ENCODE results near the gene TRMT61B.

The TRMT61B gene

DNA sequence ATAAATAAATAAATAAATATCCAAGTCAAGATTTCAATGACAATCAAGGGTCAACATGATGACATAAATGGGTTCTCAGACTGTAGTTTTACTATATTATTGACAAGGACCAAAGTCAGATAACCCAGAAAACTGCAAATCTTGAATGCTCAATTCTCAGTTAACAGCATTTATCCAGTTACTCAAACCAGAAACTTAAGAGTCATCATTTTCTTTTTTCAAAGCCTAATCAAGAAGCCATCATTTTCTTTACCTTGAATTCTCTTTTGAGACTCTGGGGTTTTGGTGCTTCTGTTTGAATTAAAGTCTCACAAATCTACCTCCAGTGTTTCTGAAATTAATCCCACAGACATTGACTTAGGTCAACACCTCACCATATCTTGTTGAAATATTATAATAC, 14.1 kb downstream of the TRMT61B start:
- DNase-seq (ENCODE audit: low spot score) = no peak

DNA sequence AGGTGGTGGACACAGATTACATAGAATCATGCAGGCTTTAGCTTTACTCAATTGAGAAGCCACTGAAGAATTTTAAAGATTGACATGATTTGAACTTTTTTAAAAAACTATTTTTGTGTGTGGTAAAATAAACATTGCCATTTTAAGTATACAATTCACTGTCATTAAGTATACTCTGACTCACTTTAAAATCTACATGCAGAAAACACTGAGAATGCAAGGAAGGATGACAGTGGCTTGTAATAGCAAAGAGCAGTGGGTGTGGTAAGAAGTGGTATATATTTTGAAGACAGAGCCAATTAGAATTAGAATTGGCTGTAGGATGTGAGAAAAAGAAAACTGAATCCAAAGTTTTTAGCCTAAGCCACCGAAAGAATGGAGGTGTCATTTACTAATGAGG, 14.9 kb downstream of the TRMT61B start:
- DNase-seq (ENCODE audit: low spot score) = no peak

DNA sequence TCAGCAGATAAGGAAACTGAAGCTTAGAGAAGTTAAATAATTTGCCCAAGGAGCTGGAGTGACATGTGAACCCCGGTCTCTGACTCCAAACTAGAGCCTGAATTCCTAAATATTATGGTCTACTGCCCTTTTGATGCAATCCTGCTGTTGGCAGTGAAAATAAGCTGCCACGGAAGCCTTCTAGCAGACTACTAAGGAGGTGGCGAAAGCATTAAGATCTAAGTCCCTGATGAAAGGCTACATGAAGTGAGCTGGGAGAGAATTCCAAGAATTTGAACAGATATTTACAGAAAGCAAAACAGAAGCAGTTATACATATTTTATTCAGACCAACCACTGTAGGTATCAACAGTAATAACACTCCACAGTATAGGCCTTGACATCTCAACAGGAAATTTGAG, 28.1 kb downstream of the TRMT61B start:
- no peak for DNase-seq (ENCODE audit: low spot score)

DNA sequence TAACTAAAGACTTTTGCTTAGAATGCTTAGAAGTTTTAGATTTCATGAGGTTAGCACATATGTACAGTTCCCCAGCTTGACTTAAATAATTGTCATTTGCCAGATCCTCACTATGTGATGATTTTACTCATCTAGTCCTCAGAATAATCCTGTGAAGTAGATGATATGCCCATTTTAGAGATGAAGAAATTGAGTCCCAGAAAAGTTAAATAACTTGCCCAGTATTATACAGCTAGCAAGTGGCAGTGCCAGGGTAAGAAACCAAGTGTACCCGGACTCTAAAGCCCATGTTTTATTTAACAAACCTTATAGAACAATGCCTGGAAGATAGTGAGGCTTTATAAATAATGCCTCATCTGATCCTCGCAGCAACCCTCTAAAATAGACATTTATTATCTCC, 31.1 kb downstream of the TRMT61B start:
- DNase-seq (ENCODE audit: low spot score) = no peak

DNA sequence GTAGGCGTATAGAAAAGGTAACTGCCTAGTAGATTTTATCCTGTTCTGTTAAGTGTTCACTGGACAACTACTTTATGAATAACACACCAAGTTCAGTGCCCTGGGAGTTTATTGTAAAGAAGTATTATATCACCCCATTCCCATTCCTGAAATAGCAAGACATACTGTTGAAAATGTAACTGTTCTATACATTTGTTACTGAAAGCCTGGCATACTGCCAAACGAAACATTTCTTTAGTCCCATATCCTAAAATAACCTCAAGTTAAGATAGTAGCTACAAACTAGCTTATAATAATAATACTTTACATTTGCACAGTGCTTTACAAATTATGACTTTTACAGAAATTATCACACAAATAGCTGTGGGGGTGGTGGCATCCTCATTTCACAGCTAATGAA, 34.3 kb downstream of the TRMT61B start:
- DNase-seq (ENCODE audit: low spot score) = no peak

DNA sequence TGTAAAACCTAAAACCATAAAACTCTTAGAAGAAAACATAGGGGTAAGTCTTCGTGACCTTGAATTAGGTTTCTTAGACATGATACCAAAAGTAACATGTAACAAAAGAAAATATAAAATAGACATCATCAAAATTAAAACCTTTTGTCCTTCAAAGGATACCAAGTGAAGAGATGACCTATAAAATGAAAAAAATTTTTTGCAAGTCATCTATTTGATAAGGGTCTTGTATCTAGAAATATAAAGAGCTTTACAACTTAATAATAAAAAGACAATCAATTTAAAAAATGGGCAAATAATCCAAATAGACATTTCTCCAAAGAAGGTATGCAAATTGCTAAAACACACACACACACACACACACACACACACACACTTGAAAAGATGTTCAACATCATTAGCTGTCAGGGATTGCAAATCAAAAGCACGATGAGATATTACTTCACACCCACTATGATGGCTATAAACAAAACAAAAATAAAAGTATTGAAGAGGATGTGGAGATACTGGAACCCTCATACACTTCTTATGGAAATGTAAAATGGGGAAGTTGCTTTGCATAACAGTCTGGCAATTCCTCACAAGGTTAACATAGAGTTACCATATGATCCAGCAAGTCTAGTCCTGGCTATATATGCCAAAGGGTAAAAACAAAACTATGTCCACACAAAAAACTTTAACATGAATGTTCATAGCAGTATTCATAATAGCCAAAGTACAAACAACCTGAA, 36.2 kb downstream of the TRMT61B start:
- DNase-seq (ENCODE audit: low spot score) = no peak

DNA sequence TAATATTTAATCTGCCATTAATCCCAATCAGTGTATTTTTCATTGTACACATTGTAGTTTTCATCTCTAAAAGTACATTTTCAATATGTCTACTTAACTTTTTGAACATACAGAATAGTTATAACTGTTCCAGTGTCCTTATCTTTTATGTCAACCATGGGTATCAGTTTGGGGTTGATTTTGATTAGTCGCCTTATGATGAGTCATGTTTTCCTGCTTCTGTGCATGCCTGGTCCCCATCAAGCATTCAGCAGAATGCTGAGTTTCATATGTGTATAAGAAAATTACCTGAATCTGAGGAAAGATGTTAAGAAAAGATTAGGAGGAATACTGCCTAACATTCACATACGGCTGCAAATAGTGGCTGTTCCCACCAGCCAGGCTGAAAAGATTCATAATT, 41.7 kb downstream of the TRMT61B start:
- no peak for DNase-seq (ENCODE audit: low spot score)

DNA sequence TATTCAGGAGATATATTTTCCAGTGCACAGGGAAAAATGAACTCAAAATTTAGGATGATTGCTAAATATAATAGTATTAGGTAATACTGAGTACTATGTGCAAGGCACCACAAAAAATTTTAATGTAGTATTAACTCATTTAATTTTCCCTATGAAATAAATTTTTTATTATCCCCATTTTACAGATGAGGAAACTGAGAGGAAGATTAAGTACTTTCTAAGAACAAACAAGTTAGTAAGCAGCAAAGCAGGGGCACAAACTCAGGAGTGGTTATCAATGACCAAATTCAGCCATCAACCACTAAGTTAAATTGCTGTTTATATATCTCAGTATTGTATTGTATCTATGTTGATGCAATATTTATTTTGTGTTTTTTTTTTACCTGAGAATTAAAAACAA, 45.2 kb downstream of the TRMT61B start:
- no peak for DNase-seq (ENCODE audit: low spot score)

DNA sequence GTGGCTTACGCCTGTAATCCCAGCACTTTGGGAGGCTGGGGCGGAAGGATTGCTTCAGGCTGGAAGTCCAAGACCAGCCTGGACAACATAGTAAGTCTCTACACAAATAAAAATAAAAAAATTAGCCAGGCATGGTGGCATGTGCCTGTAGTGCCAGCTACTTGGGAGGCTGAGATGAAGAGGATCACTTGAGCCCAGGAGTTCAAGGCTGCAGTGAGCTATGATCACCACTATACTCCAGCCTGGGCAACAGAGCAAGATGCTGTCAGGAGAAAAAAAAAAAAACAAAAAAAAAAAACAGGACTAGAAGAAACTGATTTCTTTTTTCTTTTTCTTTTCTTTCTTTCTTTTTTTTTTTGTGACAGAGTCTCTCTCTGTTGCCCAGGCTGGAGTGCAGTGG, 45.9 kb downstream of the TRMT61B start:
- no peak for DNase-seq (ENCODE audit: low spot score)

DNA sequence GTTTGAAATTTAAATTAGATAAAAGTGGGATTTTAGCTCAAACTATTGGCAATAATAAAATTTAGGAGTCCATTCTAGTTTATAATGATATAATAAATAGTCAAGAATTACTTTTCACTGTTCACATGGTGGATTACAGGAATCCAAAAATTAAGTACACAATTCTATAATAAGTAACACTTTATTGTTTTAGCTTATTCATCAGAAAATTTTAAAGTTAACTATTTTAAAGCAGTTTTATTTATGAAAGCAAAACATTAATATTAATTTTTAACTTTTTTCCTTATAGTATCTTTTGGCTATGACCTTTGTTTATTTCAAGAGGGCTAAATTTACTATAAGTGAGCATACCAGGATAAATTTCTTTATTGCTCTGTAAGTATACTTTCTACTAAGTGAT, 48.1 kb downstream of the TRMT61B start:
- DNase-seq (ENCODE audit: low spot score) = no peak

DNA sequence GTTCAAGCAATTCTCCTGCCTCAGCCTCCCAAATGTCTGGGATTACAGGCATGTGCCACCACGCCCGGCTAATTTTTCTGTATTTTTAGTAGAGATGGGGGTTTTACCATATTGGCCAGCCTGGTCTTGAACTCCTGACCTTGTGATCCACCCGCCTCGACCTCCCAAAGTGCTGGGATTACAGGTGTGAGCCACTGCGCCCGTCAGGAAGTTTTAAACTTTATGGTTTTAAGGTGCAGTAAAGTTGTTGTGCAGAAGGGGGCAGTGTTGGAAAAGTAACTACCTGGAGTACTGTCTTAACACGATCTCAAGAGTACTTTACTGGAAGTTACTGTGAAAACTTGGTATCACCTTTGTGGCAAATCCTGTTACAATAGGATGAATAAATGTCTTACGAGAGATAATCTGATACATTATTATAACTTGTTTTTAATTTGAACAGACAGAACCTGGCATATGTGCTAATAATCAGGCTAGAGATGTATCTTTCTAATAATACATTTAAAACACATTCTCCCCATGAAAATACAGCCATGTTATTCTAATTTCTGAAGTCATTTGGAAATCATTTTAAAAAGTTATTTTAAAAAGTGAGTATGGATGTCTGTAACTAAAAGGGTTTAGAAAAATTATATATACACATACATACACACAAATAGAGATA, 48.7 kb downstream of the TRMT61B start:
- peak; percentile 36 for DNase-seq (ENCODE audit: low spot score)

DNA sequence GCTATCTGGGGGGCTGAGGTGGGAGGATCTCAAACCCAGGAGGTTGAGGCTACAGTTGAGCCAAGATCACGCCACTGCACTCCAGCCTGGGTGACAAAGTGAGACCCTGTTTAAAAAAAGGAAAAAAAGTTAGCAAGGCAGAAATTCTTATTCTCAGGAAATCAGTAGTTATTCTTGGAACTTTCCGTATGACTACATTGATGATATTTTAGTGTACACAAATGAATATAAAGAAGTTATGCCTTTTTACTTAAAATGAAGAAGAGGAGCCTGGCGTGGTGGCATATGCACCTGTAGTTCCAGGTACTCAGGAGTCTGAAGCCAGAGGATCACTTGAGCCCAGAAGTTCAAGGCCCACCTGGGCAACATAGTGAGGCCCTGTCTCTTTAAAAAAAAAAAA, 52.1 kb downstream of the TRMT61B start:
- DNase-seq (ENCODE audit: low spot score) = no peak

DNA sequence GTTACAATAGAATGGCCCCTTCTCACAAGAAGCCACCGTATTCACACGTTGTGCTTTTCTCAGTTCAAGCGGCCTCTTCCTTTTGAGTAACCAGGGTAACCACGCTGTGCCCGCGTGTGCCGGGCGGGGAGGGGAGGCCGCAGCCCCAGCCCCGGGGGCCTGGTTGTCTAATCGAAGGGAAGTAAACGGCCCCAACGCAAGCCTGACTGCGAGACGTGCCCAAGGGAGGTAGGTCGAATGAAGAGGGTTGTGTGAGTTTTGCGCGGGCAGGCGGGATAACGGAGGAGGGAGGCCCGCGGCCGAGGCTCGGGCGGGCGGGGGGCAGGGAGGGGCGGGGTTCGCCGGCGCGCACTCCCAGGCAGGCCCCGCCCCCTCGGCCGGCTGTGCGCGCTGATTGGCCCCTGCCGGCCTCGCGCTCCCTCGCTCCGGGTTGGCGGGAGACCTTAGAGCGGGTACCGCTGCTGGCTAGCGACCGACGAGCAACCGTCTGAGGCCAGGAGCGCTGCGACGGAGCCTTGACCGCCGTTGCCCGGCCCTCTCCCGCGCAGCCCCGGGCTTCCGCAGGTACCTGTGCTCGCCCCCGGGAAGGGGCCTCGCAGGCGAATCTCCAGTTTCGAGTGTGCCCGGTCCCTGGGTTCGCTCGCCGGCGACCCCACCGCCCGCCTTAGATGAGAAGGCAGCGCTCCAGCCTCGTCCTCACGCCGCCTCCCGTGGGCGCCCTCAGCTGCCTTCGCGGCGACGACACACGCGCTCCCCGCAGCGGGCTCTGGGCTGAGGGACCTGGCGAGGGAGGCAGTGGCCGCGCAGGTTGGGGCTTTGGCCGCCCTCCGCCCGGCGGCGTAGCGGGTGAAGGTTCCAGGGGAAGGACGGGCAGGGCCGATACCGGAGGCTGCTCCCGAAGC, 59.5 kb downstream of the TRMT61B start, which contains the start of gene SPDYA:
SPDYA (plus strand) TSS at position 451 of the 902 bp plus-strand sequence. CDS start 5,181 bp downstream, outside the sequence.
- DNase-seq (ENCODE audit: low spot score) = no peak

DNA sequence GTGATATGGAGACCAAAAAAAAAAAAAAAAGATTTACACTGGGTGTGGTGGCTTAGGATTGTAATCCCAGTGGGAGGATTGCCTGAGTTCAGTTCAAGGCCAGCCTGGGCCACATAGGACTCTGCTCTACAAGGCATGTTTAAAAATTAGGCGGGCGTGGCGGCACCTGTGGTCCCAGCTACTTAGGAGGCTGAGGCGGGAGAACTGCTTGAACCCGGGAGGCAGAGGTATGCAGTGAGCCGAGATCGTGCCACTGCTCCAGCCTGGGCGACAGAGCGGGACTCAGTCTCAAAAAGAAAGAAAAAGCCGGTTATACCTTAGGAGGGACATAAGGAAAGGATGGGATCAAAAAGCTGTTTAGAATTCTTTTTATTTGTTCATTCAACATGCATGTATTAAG, 60.2 kb downstream of the TRMT61B start:
- no peak for DNase-seq (ENCODE audit: low spot score)

DNA sequence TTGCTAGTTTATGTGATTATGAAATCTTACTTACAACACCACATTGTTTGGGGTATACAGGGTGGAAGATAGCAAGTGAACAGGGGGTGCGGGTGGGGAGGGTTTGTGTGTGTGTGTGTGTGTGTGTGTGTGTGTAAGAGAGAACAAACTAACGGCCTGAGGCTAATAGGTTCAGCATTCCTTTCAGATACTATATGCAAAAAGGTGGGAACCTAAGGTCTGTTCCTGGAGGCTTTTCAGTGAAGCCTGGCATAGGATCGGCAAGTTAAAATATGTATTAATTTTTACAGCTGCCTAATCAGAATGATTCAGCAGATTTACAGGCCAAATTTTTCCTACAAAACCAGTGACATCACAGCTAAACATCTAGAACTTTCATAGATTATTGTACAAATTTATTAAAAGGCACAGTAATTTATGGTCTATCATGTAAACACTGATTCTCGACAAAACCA, 67.1 kb downstream of the TRMT61B start:
- DNase-seq (ENCODE audit: low spot score) = no peak

DNA sequence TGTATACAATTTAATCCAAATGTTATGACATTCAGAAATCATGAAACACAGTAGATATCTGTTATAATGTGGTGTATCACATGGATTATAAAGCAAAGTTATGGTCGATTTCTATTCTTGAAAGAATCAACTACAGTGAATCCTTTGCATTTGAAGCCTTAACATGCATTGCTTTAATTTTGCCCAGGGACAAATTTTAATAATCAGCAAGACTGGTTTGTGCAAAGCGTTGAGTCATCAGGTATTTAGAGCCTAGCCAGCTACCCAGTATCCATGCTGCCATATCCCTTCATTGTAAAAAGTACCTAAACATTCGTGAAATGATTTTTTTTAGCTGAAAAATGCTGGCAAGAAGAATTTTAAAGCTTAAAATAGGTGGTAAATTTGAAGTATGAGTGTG, 68.4 kb downstream of the TRMT61B start:
- DNase-seq (ENCODE audit: low spot score) = no peak

Measured in HuH-7 (cell line).